ENCODE measurements around the gene GADL1.

Gene GADL1

GRCh38 chr3:30864132-30864531 lies 30.3 kb downstream of the GADL1 start:
- Histone ChIP-seq H3K9me3 (no peaks in the 10 kb centered on the region), H3K36me3 (replicated peaks) (no peaks in the 10 kb centered on the region; the same call in 1 of the 2 replicates), H3K4me3 (no peak overlapping the region), H3K27me3 (ENCODE audit: low read depth) (no peaks in the 10 kb centered on the region; the same call in 1 of the 2 replicates), H3K4me1 (peaks cover 24% of the 10 kb centered on the region)
- no peak for DNase-seq (ENCODE audit: low spot score in 2 of 2)
- in situ Hi-C loops (cut with MboI; ENCODE audit: low sequenced_read_pairs): no loop called here

- Histone ChIP-seq H3K36me3 (replicated peaks) (no peaks in the 10 kb centered on the region; the same call in 1 of the 2 replicates), H3K9me3 (no peaks in the 10 kb centered on the region), H3K27me3 (ENCODE audit: low read depth) (no peaks in the 10 kb centered on the region; the same call in 1 of the 2 replicates), H3K4me1 (peaks cover 24% of the 10 kb centered on the region), H3K4me3 (no peak overlapping the region)
- in situ Hi-C loops (cut with MboI; ENCODE audit: low sequenced_read_pairs): no loop called here
- DNase-seq (ENCODE audit: low spot score in 2 of 2): peak in 1 of 2 experiments; percentile 13
Observed at GRCh38 chr3:30862004-30862403, 32.5 kb downstream of the GADL1 start.

- Histone ChIP-seq H3K36me3 (replicated peaks) (no peaks in the 10 kb centered on the region; the same call in 1 of the 2 replicates), H3K4me1 (peaks cover 17% of the 10 kb centered on the region), H3K27me3 (ENCODE audit: low read depth) (no peaks in the 10 kb centered on the region; the same call in 1 of the 2 replicates), H3K9me3 (no peaks in the 10 kb centered on the region), H3K4me3 (no peak overlapping the region)
- DNase-seq (ENCODE audit: low spot score in 2 of 2): no peak
- in situ Hi-C loops (cut with MboI; ENCODE audit: low sequenced_read_pairs): no loop called here
Observed at GRCh38 chr3:30858894-30859389, 35.5 kb downstream of the GADL1 start.

- DNase-seq (ENCODE audit: low spot score in 2 of 2): no peak
Observed at GRCh38 chr3:30855400-30856292, 38.8 kb downstream of the GADL1 start.

GRCh38 chr3:30852833-30853232 lies 41.6 kb downstream of the GADL1 start:
- H3K4me1 ChIP-seq: no peaks in the 10 kb centered on the region
- in situ Hi-C loops (cut with MboI; ENCODE audit: low sequenced_read_pairs): no loop called here
- peaks cover 3% of the 10 kb centered on the region; the same call in 1 of the 2 replicates for H3K36me3 ChIP-seq (replicated peaks)
- no peaks in the 10 kb centered on the region for H3K27me3 ChIP-seq (ENCODE audit: low read depth)
- no peak overlapping the region for H3K4me3 ChIP-seq
- H3K9me3 ChIP-seq: no peaks in the 10 kb centered on the region
- no peak for DNase-seq (ENCODE audit: low spot score in 2 of 2)

More at GRCh38 chr3:30855400-30856292, 38.8 kb downstream of the GADL1 start:
- Histone ChIP-seq H3K4me3 (no peak overlapping the region), H3K27me3 (ENCODE audit: low read depth) (no peaks in the 10 kb centered on the region), H3K4me1 (no peaks in the 10 kb centered on the region), H3K9me3 (no peaks in the 10 kb centered on the region), H3K36me3 (replicated peaks) (no peaks in the 10 kb centered on the region)
- in situ Hi-C loops (cut with MboI; ENCODE audit: low sequenced_read_pairs): no loop called here

GRCh38 chr3:30848087-30848779 lies 46.2 kb downstream of the GADL1 start:
- Histone ChIP-seq H3K4me3 (no peak overlapping the region), H3K36me3 (replicated peaks) (peaks cover 3% of the 10 kb centered on the region; the same call in 1 of the 2 replicates), H3K4me1 (no peaks in the 10 kb centered on the region), H3K27me3 (ENCODE audit: low read depth) (no peaks in the 10 kb centered on the region), H3K9me3 (no peaks in the 10 kb centered on the region)
- in situ Hi-C loops (cut with MboI; ENCODE audit: low sequenced_read_pairs): no loop called here
- no peak for DNase-seq (ENCODE audit: low spot score in 2 of 2)

- no peak overlapping the region for H3K4me3 ChIP-seq
- in situ Hi-C loops (cut with MboI; ENCODE audit: low sequenced_read_pairs): no loop called here
- H3K36me3 ChIP-seq (replicated peaks): peaks cover 3% of the 10 kb centered on the region; the same call in 1 of the 2 replicates
- H3K4me1 ChIP-seq: no peaks in the 10 kb centered on the region
- H3K27me3 ChIP-seq (ENCODE audit: low read depth): no peaks in the 10 kb centered on the region
- no peak for DNase-seq (ENCODE audit: low spot score in 2 of 2)
- H3K9me3 ChIP-seq: no peaks in the 10 kb centered on the region
Observed at GRCh38 chr3:30847592-30847991, 46.9 kb downstream of the GADL1 start.

- no peak for DNase-seq (ENCODE audit: low spot score in 2 of 2)
- no peaks in the 10 kb centered on the region for H3K9me3 ChIP-seq
- no peaks in the 10 kb centered on the region for H3K27me3 ChIP-seq (ENCODE audit: low read depth)
- in situ Hi-C loops (cut with MboI; ENCODE audit: low sequenced_read_pairs): no loop called here
- no peaks in the 10 kb centered on the region for H3K4me1 ChIP-seq
- H3K4me3 ChIP-seq: no peak overlapping the region
- H3K36me3 ChIP-seq (replicated peaks): peaks cover 3% of the 10 kb centered on the region; the same call in 1 of the 2 replicates
Observed at GRCh38 chr3:30845606-30846005, 48.9 kb downstream of the GADL1 start.

- no peak for DNase-seq (ENCODE audit: low spot score in 2 of 2)
- Histone ChIP-seq H3K4me3 (no peak overlapping the region), H3K4me1 (no peaks in the 10 kb centered on the region), H3K36me3 (replicated peaks) (no peaks in the 10 kb centered on the region; the same call in 1 of the 2 replicates), H3K27me3 (ENCODE audit: low read depth) (no peaks in the 10 kb centered on the region), H3K9me3 (no peaks in the 10 kb centered on the region)
- in situ Hi-C loops (cut with MboI; ENCODE audit: low sequenced_read_pairs): no loop called here
Observed at GRCh38 chr3:30843877-30844276, 50.6 kb downstream of the GADL1 start.

GRCh38 chr3:30836141-30836540 lies 58.3 kb downstream of the GADL1 start:
- no peak for DNase-seq (ENCODE audit: low spot score in 2 of 2)
- Histone ChIP-seq H3K9me3 (no peaks in the 10 kb centered on the region), H3K27me3 (ENCODE audit: low read depth) (no peaks in the 10 kb centered on the region), H3K4me1 (no peaks in the 10 kb centered on the region), H3K4me3 (no peak overlapping the region), H3K36me3 (replicated peaks) (no peaks in the 10 kb centered on the region)
- in situ Hi-C loops (cut with MboI; ENCODE audit: low sequenced_read_pairs): no loop called here

GRCh38 chr3:30835667-30836066 lies 58.8 kb downstream of the GADL1 start:
- Histone ChIP-seq H3K27me3 (ENCODE audit: low read depth) (no peaks in the 10 kb centered on the region), H3K4me3 (no peak overlapping the region), H3K4me1 (no peaks in the 10 kb centered on the region), H3K9me3 (no peaks in the 10 kb centered on the region), H3K36me3 (replicated peaks) (no peaks in the 10 kb centered on the region)
- DNase-seq (ENCODE audit: low spot score in 2 of 2): no peak
- in situ Hi-C loops (cut with MboI; ENCODE audit: low sequenced_read_pairs): no loop called here

- H3K36me3 ChIP-seq (replicated peaks): no peaks in the 10 kb centered on the region
- no peak for DNase-seq (ENCODE audit: low spot score in 2 of 2)
- no peaks in the 10 kb centered on the region for H3K9me3 ChIP-seq
- H3K4me1 ChIP-seq: no peaks in the 10 kb centered on the region
- in situ Hi-C loops (cut with MboI; ENCODE audit: low sequenced_read_pairs): no loop called here
- H3K4me3 ChIP-seq: no peak overlapping the region
- H3K27me3 ChIP-seq (ENCODE audit: low read depth): no peaks in the 10 kb centered on the region
Observed at GRCh38 chr3:30832961-30833575, 61.4 kb downstream of the GADL1 start.

- Histone ChIP-seq H3K9me3 (no peaks in the 10 kb centered on the region), H3K27me3 (ENCODE audit: low read depth) (no peaks in the 10 kb centered on the region), H3K36me3 (replicated peaks) (no peaks in the 10 kb centered on the region), H3K4me3 (no peak overlapping the region), H3K4me1 (no peaks in the 10 kb centered on the region; the same call in 1 of the 2 replicates)
- in situ Hi-C loops (cut with MboI; ENCODE audit: low sequenced_read_pairs): no loop called here
- DNase-seq (ENCODE audit: low spot score in 2 of 2): no peak
Observed at GRCh38 chr3:30827080-30827479, 67.4 kb downstream of the GADL1 start.

Measured in HAP-1 (cell line).